HG02763 (cell line): ENCODE data around the gene TNRC6B.

Source experiments
- ATAC-seq: cut with Tn5 transposase; IDR thresholded peaks from one replicate; pipeline ENCODE4 v1.9.1; 2021; ENCODE audit warnings: mild to moderate bottlenecking, moderate library complexity; ENCODE audit not compliant: unreplicated experiment

Gene TNRC6B

GRCh38 chr22:40322818-40323447, 145.2 kb downstream of the TNRC6B start:
- no peak for ATAC-seq

GRCh38 chr22:40323681-40324171, 146.0 kb downstream of the TNRC6B start:
- ATAC-seq: no peak

- ATAC-seq: no peak
These were observed 147.0 kb downstream of the TNRC6B start for GRCh38 chr22:40324468-40325305.

GRCh38 chr22:40325315-40325714, 147.6 kb downstream of the TNRC6B start:
- no peak for ATAC-seq

GRCh38 chr22:40326905-40327735, 149.4 kb downstream of the TNRC6B start:
- ATAC-seq: no peak

- ATAC-seq: no peak
These were observed 151.1 kb downstream of the TNRC6B start for GRCh38 chr22:40328546-40329456.

GRCh38 chr22:40329466-40329865, 151.7 kb downstream of the TNRC6B start:
- no peak for ATAC-seq

GRCh38 chr22:40330086-40330485, 152.4 kb downstream of the TNRC6B start:
- ATAC-seq: no peak

GRCh38 chr22:40330615-40331014, 152.9 kb downstream of the TNRC6B start:
- no peak for ATAC-seq

- ATAC-seq: no peak
These were observed 154.0 kb downstream of the TNRC6B start for GRCh38 chr22:40331706-40332105.

- no peak for ATAC-seq
These were observed 154.6 kb downstream of the TNRC6B start for GRCh38 chr22:40332319-40332781.

GRCh38 chr22:40334060-40334459, 156.3 kb downstream of the TNRC6B start:
- no peak for ATAC-seq

GRCh38 chr22:40334899-40335298, 157.2 kb downstream of the TNRC6B start:
- no peak for ATAC-seq

GRCh38 chr22:40335358-40335757, 157.6 kb downstream of the TNRC6B start:
- ATAC-seq: no peak

- no peak for ATAC-seq
These were observed 162.3 kb downstream of the TNRC6B start for GRCh38 chr22:40340044-40340443.

- no peak for ATAC-seq
These were observed 163.9 kb downstream of the TNRC6B start for GRCh38 chr22:40341604-40342003.

- ATAC-seq: no peak
These were observed 164.8 kb downstream of the TNRC6B start for GRCh38 chr22:40342521-40342920.

GRCh38 chr22:40345271-40345670, 167.5 kb downstream of the TNRC6B start:
- ATAC-seq: no peak

GRCh38 chr22:40345815-40346184, 168.1 kb downstream of the TNRC6B start:
- no peak for ATAC-seq
